GM21515 (cell line): ENCODE measurements around the gene UBE2R2.
"Not testable (repeated sequence)": the region's sequence is repeated elsewhere in the genome, so short reads cannot be mapped to it uniquely, and the experiment has no call there.

ENCODE experiments used
- ATAC-seq: cut with Tn5 transposase; IDR thresholded peaks from one replicate; pipeline ENCODE4 v1.9.1; 2021; ENCODE audit not compliant: unreplicated experiment

The UBE2R2 gene

DNA sequence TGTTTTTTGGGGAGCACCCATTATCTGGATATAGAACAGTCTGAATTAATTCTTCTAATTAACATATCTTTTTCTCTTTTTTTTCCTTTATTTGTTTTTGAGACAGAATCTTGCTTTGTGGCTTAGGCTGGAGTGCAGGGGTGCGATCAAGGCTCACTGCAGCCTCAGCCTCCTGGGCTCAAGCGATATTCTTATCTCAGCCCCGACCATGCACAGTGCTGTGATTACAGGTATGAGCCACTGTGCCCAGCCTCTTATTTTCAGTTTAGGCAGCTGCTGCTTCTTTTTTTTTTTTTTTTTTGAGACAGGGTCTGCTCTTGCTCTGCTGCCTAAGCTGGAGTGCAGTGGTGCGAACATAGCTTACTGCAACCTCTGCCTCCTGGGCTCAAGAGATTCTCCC is 20.2 kb downstream of the UBE2R2 start:
- ATAC-seq = no peak

DNA sequence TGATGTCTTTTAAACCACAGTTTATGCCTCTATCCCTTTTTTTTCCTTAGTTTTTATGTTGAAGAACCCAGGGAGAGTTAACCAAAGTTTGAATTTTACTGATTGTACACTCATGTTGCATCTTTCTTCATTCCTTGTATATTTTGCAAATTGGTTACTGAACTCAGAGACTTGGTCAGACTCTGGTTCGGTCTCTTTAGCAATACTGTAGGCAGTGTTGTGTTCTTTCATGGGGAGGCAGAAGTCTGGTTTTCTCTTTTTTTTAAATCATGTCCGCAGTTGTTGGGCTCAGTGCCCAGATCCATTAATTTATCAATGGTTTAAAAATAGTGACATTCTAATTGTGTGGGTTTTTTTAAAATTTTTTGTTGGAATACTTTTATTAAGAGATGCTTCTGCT is 23.4 kb downstream of the UBE2R2 start:
- ATAC-seq = no peak

DNA sequence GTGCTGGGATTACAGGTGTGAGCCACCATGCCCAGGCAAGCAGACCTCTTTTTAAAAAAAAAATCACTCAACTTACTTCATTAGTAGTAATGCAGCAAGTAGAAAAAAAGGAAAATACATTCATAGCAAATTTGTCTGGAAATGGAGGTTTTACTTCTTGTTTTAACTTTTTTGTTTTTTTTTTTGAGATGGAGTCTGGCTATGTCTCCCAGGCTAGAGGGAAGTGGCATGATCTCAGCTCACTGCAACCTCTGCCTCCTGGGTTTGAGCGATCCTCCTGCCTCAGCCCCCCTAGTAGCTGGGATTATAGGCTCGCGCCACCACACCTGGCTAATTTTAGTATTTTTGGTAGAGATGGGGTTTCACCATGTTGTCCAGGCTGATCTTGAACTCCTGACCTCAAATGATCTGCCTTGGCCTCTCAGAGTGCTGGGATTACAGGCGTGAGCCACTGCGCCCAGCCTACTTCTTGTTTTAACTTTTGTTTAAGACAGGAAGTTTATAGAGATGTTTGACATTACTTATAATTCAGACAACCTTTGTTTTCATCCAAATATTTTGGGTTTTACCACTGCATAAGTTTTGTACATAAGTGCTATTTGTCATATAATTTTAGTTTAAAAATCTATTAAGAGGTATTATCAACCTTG is 26.5 kb downstream of the UBE2R2 start:
- ATAC-seq = no peak

GRCh38 chr9:33846231-33846630 is 29.3 kb downstream of the UBE2R2 start:
- no peak for ATAC-seq

DNA sequence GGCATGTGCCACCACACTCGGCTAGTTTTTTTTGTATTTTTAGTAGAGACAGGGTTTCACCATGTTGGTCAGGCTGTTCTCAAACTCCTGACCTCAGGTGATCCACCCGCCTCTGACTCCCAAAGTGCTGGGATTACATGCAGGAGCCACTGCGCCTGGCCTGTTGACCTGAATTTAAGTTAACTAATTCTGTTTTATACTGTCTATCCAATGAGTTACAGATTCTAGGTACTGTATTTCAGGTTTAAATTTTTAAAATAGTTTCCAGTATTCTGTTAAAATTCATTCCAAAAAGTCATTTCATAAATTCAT is 30.9 kb downstream of the UBE2R2 start:
- not testable (repeated sequence) for ATAC-seq

GRCh38 chr9:33850267-33850629 is 33.3 kb downstream of the UBE2R2 start:
- no peak for ATAC-seq

DNA sequence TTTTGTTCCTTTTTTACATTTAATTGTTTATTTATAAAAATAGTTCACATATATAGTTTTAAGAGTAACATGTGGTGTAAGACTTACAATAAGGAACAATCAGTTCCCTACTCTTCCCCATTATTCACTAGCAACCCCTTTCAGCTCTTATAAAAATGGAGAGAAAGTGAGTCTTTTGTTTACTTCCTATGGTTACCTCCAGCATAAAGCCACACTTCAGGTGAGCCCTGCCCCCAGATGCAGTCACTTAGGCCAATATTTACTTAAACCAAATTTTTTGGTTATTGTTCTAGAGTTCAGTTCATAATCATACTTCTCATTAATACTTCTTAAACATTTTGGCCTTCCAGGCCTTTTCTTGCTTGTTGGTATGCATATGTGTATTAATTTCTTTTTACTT is 33.7 kb downstream of the UBE2R2 start:
- ATAC-seq = no peak

GRCh38 chr9:33851301-33851700 is 34.3 kb downstream of the UBE2R2 start:
- ATAC-seq = no peak

- no peak for ATAC-seq
Measured at GRCh38 chr9:33852216-33852826, 35.4 kb downstream of the UBE2R2 start.

DNA sequence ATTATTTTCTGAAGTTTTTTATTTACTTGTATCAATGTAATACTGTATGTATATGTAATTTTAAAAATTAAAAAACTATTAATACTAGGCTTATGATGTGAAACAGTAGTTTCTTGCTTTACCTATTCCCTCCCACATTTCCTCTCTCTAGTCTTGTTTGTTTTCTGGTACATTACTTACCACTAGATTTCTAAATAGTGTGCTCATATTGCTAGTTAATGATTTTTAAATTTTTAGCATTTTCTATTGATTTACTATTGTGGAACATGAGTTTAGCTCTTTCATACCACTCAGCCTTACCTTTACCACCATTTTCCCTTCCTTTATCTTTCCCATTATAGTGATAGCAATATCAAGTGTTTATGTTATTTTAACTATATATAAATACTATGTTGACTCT is 39.3 kb downstream of the UBE2R2 start:
- no peak for ATAC-seq

GRCh38 chr9:33858423-33858822 is 41.5 kb downstream of the UBE2R2 start:
- no peak for ATAC-seq

DNA sequence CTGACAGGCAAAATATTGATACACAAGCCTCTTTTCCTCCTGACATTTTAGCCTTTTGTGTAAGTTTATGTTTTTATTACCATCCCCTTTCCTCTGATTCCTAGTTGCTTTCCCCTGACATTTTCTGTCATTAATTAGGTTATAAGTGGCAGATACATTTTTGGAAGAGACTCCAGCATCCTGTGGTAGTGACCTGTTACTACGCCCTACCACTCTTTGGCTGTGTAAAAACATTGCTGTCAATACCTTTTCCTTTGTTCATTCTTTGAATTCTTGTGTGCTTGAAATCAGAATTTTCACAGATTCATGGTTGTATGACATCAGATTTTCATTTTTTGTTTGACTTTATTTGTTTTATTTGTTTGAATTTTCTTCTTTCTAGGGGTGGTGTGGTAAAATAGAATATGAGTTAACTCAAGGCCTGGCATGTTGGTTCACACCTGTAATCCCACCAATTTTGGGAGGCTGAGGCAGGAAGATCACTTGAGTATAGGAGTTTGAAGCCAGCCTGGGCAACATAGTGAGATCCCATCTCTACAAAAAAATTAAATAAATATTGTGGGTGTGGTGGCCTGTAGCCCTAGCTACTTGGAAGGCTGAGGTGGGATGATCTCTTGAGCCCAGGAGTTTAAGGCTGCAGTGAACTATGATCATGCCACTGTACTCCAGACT is 43.4 kb downstream of the UBE2R2 start:
- no peak for ATAC-seq

DNA sequence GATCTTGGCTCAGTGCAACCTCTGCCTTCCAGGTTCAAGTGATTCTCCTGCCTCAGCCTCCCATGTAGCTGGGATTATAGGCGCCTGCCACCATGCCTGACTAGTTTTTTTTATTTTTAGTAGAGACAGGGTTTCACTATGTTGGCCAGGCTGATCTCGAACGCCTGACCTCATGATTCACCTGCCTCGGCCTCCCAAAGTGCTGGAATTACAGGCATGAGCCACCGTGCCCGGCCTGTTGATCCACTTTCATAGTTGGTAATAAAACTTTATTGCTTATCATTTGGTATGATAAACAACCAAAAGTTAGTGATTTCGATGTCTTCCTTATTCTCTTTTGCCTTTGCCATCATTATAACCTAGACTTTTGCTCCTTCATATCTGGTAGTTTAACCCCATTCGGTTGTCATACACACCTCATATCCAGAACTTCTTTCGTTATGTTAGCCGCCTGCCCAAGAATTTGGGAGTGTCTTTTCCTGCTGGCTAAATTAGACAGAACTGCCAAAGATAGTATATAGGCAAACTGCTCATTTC is 45.0 kb downstream of the UBE2R2 start:
- no peak for ATAC-seq

GRCh38 chr9:33863027-33863426 is 46.1 kb downstream of the UBE2R2 start:
- ATAC-seq = not testable (repeated sequence)

DNA sequence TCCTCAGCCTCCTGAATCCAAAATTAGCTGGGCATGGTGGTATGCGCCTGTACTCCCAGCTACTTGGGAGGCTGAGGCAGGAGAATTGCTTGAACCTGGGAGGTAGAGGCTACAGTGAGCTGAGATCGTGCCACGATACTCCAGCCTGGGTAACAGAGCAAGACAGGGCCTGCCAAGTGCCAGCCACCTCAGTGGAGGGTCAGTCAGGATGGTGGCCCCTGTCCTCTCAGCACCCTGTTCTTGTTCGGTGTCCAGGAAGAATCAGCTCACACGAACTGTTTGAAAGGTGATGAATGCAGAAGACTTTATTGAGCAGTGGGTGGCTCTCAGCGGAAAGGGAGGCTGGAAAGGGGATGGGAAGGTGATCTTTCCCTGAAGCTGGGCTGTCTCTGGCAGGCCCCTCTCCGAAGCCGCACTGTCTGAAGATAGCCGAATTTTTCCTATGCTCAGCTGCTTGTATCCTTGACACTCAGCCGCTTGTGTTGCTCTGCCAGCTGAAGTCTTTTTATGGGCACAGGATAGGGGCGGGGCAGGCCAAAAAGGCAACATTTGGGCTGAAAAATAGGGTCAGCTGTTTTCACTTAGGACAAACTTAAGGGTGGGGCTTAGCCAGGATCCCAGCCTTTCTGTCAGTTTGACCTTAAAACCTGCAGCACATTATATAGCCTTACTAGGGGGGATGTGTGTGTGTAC is 50.9 kb downstream of the UBE2R2 start:
- no peak for ATAC-seq

DNA sequence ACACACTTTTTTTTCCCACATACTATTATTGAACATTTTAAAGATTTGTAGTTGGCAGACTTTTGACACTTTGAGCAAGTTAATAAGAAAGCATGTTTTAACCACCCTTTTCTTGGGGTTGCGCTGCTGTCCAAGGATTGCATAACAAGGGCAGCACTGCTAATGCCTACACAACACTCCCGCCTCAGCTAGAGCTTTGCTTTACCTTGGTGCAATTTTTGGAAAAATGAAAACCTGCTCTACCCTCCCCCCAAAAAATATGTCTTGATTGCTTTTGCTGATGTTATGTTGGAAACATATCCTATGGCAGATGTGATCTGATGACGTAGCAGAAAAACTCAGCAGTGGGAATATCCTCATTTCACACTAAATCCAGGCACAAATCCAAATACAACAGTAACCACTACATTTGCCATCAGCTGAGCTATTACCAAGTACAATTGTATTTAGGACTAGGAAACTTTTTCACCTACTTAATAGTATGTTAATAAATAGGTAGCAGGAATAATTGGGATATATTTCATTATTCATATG is 51.5 kb downstream of the UBE2R2 start:
- ATAC-seq = no peak

DNA sequence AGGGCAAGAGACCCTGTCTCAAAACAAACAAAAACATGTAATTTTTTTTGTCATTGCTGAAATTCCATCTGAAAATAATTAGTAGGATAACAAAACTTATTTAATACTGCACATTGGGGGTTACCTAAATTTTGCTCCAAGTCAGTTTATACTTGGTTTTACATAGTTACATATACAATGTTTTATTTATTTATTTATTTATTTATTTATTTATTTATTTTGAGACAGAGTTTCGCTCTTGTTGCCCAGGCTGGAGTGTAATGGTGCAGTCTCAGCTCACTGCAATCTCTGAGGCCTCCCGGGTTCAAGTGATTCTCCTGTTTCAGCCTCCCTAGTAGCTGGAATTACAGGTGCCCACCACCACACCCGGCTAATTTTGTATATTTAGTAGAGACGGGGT is 52.3 kb downstream of the UBE2R2 start:
- not testable (repeated sequence) for ATAC-seq

GRCh38 chr9:33877727-33878489 is 60.9 kb downstream of the UBE2R2 start:
- ATAC-seq = no peak

GRCh38 chr9:33878691-33879366 is 61.9 kb downstream of the UBE2R2 start:
- no peak for ATAC-seq
